CD4-positive, alpha-beta T cell treated with Interleukin-6 at 100 ng/mL for 8 hours (primary cell): Measurements from ENCODE around the gene AGBL1.
A peak's percentile ranks its signal among the peaks of the same experiment; 100 is the strongest.

Experiments
- DNase-seq: peaks from one replicate; pipeline ENCODE4 v3.0.0-alpha.2; 2020; ENCODE audit warnings: mixed read lengths, low spot score

The AGBL1 gene

DNA sequence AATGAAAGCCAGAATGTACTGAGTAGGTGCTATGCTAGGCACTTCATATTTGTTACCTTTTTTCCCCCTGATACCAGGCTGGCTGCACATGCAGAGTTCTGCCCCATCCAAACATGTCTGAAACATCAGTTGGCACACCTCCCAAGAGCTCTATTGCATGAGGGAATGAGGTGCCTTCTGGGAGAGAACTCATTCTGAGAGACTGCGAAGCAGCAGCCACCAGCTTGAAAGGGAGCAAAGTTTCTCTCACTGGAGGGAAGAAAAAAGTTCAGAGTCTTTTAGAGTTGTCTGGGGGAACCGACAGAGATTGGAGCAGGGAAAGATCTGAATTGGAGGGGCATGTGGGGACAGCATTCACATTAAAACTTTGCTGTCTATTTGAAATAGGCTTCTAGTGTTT is 84.1 kb downstream of the AGBL1 start:
- no peak for DNase-seq

DNA sequence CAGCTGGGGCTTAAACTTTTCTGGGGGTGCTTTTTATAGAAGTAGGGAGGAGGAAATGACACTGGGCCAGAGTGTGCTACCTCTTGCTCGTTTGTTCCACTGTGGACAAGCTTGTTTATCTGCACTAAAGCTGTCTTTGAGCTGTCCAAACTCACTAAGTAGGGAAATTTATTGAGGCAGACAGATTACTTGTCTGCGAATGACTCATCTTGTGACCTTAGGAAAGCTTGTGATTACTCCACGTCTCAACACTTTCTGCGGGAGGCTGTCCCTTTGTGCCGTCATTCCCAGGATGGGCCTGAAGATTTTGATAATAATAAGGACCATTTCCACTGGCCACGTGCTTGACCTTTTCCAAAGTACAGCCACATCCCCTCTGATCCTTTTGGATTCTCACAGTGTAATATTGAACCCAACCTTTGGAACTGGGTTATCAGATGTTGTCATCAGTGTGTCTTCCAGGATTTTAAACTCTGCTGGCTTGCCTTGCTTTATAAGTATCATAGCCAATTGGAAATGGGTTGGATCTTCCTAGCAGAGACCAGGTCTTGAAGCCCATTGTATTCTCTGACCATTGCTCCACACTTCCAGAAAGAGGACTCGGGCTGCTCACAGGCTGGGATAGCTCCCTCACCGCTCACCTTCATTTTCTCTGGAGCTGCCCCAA is 84.7 kb downstream of the AGBL1 start:
- DNase-seq, result no peak

DNA sequence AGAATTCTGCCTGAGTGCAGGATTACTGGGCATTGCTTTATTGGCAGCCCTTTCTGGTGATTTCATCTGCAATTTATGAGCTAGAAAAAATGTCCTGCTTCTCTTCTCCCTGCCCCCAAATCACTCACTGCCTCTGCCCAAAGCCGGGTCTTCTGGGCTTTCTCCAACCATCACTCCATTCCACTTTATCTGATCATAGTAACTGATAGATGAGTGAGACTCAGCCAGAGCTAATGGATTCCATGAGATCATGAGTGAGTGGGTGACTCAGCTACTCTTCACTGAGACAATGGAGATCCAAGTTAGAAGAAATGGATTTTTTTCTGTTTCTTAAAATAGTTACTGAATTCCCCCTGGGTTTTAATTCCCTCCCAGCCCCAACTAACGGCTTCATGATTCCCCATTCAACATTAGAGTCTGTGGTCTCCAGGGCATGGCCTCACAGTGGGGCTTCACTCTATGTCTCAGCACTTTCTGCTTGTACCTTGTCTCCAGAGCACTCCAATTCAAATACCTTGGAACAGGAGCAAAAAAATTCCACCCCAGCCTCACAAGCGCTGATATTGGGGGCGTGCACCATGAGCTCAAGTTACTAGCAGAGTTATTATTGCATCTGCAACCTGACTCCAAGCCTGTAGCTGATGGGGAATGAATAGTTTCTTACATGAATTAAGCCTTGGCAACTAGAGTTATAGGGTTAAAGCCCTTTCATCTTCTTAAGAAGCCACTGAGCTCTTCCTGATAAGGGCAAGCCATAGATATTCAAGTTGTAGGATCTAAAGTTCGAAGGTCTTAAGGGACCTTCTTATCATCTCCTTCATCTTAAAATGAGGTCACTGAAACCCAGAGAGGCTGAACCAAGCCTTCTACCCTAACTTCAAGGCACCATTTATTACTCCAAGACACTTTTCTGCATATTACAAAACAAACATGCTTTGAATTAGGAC is 85.9 kb downstream of the AGBL1 start:
- no peak for DNase-seq

DNA sequence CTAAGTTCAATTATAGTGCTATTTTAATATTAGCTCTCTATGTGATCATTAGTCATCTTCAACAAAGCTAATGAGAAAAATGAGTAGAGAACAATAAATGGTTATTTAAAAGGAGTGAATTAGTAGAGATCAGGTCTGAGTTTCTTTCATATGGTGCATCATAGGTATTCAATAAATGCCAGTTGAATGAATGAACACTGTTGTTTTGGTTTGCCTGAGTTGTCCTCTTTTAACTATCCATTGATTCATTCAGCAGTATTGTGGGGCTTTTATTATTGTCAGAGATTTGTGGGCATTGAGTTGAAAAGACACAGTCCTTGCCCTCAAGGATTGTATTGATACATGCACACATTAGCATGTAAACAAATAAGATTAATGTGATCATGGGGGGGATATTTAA is 88.2 kb downstream of the AGBL1 start:
- DNase-seq, result no peak

DNA sequence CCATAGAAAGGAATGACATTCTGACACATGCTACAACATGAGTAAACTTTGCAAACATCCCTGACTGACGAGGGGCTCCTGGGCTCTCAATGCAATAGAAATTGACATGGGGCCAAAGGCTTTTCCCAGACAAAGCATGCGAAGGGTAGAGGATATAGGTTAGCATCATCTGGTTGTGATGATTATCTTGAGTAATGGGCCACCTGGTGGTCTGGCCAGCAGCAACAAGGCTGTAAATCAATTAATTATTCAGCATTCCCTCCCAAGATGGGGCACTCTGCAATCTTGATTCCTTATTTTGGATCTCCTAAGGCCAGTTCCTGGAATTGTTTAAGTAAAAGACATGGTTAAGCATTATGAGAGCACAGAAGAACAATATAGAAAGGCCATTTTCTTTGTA is 99.2 kb downstream of the AGBL1 start:
- no peak for DNase-seq

DNA sequence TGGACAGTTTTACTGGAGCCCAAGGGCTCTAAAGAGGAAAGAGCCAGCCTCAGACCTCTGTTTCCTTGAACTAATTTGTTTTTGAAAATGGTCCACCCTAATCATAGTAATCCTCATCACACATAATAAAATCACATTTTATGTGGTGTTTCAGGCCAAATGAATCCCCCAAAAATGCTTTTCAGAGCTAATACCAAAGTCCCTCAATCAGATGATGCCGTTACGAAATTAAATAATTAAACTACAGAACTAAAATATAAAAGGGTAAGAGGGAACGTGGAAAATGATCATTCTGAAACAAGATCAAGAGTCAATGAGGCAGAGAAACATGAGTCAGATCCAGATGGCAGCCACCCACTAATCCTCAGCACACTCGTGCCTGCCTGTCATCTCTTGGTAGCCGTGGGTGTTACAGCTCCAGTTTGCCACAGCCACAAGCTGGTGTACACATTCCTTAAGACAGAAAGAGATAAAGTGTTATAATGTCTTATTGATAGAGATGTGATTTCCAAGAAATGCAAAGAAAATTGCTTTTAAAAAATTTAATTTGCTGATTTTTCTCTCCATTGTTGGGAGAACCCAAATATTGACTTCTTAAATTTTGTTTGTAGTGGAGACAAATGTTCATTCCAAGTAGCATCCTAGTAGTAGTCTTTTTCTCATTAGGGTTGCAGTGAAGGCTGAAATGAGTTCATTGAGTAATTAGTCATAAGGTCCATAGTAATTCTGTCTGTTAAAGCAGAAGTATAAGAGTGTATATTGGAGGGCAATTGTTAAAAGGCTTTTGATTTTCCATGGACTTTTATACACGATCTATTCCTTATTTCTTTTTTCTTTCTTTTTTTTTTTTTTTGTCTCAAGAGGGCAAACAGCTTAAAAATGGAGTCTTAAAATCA is 104.2 kb downstream of the AGBL1 start:
- DNase-seq, result no peak

DNA sequence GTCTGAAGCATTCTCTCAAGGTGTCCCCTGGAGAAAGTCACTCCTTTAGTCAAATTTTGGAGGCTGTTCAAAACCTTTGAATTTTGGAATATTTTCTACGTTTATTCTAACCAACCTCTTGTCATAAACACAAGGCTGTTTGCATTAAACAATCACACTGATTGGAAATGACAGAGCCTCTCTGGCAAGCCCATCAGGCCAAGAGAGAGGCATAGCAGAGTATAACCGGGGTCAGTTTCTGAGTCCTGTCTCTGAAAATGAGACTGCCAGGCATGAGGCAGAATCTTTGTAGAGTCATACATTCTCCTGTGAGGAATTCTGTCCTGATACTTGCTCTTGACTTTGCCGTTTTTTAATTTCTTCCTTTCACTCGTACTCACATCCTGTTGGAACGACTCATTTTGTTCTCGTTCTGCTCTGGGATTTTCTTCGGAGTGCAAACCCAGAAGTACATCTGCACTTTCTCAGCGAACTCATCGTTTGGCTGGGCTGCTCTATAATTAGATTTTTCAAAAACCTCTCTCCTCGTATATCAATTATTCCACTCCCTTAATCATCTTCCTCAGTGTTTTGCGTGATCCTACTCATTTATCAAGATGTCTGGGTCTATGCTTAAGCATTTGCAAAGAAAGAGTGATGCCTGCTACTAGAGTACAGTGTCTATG is 114.2 kb downstream of the AGBL1 start:
- no peak for DNase-seq

DNA sequence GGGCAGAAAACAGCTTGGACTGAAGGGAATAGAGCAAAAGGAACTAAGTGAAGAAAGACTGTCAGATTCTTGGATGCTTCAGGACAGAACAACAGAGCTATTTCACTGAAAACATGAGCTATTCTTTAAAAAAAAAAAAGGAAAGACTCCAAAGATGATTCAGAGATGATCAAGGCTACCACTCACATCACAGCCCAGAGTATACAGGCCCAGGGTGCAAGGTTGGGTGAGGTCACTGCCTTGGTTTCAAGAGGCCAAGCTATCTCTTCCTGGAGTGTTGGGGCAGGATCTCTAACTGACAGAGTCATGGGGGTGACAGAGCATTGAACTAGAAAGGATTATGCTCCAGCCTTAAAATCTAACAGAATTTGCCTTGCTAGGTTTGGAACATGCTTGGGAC is 118.1 kb downstream of the AGBL1 start:
- no peak for DNase-seq

DNA sequence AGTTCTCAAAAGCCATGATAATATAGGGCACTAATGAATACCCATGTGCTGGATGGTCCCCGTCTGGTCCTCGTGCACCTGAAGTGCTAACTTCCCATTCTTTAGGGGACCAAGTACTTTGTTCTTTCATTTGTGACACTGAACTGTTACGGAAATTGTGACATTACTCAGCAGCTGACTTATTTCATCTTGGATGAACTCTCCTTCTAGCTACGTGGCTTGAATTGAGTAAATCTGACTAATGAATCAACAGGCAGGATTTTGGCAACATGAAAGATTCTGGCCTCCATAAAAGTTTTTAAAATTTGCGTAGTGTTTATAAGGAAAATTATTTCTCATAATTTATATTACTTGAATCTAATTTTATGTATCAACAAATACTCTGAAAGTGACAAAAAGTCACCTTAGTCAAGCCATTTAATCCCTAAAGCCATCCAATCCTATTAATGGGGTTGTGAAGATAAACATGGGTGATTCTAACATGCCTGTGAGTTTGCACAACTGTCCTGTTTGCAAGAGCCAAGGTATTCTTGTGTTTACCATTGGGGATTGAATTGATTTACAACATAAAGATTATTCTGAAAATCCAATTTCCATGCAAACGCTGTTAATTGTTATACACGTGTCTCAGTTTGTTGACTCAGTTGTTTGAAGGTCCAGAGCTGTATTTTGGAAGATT is 119.9 kb downstream of the AGBL1 start:
- no peak for DNase-seq

DNA sequence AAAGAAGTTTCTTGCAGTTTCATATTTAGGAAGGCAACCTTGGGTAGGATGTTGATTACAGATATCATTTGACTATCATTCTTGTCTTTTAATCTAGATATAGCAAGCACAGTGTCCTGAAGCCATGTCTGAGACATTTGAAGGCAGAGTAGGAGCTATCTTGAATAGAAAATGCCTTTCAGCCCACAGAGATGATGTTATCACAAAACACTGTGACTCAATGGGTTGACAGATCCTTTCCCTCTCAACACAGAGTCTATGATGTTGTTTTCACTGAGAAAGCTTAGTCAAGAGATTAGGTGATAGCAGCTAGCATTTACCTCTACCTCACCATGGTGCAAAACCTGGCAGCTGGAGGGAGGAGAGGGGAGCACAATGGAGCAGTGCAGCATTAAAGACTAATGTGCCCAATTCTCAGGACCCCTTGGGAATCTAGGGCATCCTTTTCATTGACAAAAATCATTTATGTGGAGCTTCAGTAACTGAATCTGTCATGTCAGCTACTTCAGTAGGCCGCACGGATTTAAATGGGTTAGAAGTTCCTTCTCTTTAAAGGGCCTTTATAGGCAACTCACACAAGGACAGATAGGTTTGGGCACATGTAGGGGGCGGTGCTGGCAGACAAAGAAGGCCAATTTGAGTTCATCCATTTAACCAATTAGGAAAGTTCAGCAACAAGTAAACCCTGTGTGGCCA is 121.8 kb downstream of the AGBL1 start:
- no peak for DNase-seq

DNA sequence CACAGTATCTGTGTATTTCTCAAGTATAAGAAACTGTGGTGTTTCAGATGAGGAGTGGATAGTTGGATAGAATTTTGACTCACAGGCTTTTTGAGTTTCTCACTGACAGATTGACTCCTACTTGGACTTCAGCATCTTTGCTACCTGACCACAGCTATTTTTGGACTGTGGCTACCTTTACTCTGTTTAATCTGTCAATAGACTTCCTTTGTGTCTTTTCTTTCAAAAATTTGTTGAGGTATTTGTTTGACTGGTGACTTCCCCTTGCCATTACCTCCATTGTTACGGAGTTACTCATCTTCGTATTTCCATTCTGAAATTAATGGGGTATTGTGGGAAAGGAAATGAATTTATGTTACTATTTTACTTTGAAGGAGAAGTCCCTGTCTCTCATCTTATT is 123.8 kb downstream of the AGBL1 start:
- DNase-seq, result no peak

DNA sequence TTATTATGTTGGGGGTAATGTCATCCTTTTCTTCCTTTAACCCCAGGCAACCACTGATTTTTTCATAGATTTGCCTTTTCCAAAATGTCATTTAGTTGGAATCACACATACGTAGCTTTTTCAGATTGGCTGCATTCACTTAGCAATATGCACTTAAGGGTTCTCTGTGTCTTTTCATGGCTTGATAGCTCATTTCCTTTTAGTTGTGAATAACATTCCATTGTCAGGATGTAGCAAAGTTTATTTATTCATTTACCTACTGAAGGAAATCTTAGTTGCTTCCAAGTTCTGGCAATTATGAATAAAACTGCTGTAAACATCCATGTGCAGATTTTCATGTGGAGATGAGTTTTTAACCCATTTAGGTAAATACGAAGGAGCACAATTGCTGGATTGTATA is 125.4 kb downstream of the AGBL1 start:
- no peak for DNase-seq

DNA sequence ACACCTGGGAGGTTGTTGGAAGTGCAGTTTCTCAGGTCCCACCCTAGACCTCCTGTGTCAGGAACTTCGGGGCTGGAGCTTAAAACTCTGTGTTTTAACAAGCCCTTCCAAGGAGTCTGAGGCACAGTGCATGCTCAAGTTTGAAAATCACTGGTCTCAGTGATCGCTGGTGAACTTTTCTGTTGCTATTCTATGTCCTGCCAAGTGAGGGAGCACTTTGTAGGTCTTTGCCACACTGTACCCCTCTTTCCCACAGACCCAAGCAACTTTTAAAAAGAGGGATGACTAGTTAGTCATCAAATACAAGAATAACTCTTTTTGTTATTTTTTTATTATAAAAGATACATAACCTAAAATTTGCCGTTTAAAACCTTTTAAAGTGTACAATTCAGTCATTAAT is 133.7 kb downstream of the AGBL1 start:
- DNase-seq, result no peak

DNA sequence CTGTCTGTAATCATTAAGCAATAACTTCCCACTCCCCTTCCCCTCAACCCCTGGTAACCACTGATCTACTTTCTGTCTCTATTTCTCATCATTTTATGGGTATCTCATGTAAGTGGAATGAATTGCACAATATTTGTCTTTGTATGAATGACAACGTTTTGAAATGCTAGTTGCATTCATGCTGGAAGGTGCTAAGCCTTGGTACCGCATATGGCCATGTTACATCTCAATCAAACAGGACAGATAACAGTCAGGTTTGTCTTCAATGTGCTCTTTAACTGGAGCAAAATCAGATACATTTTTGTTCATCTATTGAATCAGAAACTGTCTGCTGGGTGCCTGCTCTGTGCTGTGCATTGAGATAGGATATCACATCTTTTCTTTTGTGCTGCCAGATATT is 134.2 kb downstream of the AGBL1 start:
- DNase-seq, result no peak

DNA sequence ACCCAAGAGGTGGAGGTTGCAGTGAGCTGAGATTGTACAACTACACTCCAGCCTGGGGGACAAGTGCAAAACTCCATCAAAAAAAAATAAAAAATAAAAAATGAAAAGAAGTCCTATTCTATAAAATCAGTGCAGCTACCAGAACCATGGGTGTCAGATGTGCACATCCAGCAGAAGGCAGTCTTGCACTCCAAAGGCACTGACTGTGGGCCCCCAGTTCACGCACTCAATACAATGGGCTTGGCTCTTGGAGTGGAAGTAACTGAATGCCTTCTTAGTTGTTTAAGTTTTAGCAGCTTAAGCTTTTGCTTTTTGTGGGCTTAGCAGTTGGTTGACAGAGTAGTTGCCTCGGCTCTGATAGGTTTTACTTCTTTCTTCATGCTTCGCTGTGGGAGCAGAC is 141.4 kb downstream of the AGBL1 start:
- no peak for DNase-seq

DNA sequence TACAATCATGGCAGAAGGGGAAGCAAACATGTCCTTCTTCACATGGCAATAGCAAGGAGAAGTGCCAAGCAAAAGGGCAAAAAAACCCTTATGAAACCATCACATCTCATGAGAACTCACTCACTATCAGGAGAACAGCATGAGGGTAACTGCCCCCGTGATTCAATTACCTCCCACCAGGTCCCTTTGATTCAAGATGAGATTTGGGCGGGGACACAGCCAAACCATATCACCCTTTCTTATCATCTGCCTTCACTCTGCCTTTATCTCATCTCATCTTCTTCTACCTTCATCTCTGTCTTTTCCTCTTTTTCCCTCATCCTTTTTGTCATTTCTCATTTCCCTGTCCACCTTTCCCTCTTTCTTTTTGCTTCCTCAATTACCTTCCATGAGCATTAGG is 149.6 kb downstream of the AGBL1 start:
- no peak for DNase-seq

DNA sequence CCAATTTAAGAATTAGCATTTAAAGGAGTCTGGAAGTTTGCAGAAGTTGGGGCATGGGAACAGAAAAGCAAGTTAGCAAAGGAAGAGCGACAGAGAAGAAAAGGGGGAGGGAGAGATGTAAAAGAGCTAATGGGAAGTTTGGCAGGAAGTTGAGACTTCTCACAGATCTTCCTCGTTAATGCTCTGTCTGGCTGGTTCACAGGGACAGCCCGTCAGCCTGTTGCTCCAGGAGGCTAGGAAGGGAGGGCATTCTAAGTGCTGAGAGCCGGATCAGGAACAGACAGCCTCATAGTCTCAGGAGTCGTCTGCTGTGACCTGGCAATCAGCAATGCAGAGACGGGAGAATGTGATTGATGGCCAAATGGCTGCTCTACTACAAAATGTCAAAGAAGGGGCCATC is 150.3 kb downstream of the AGBL1 start:
- no peak for DNase-seq

DNA sequence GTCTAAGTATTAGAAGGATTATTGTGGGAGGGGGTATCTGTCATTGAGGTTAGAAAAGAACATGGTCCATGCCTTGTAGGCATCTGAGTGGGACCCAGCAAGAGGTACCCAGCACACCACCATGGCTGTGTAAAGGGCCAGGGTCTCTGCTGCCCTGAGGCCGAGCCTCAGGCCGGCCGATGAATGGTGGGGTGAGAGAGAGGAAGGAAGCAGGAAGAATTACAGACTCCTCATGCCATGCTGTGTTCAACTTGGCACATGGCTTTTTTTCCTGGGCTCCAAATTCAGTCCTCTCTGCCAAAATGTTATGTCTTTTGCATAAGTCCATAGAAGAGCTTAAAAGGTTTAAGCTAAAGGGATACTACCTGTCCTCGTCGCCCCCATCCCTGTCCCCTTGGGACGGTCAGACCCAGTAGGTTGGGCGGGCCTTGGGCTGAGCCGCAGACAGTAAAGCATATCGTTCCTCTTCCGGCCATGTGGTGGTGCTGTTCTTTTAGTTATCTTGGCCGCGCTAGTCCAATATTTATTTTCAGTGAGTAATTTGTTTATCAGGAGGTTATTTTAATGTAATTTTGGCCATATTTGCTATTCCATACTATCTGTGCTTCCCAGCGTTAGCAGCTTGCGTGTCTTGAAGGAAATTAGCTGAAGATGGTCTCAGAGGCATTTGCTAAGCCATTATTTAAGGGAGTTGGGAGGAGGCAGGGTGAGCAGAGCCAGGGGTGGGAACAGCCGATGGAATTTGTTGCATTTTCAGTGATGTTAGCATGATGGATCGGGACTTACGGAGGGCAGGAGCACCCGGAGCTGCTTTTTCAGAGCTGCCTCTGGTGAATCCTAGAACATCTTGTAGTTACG is 152.4 kb downstream of the AGBL1 start:
- peak; percentile 17 for DNase-seq

DNA sequence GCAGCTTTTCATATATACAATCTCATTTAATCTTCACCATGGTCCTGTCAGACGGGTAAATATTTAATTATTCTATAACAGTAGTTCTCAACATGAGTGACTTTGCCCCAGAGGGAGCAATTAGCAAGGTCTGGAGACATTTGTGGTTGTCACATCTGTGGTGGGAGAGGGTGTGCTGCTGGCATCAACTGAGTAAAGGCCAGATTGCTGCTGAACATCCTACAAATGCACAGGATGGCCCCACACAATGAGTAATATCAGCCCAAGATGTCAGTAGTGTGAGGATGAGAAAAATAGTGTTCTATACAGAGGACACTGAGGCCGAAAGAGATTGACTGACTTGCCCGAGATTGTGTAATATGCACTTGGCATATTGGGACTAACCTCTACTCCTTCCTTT is 156.0 kb downstream of the AGBL1 start:
- DNase-seq, result no peak
